GM21515 (cell line): ENCODE measurements around the gene IRX4.

Experiments
- ATAC-seq: cut with Tn5 transposase; IDR thresholded peaks from one replicate; pipeline ENCODE4 v1.9.1; 2021; ENCODE audit not compliant: unreplicated experiment

IRX4 gene

DNA sequence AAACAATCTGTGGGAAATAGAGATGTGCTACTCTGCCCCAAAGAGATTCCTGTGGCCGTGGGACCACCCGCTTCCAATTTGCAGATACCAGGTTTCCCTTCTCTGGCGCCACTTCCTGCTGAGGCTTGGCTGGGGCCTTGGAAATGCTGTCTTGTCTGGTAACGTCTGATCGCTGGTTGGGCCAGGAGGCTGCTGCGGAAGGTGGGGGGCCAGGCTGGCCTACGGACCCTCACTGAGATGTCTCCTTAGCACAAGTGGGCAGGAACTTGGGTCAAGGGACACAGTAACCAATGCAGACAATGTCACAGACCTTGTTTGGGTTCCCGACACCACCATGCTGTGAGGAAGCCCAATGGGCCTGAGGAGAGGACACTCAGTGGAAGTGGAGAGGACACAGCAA is 31.7 kb upstream of the IRX4 start:
- no peak for ATAC-seq

DNA sequence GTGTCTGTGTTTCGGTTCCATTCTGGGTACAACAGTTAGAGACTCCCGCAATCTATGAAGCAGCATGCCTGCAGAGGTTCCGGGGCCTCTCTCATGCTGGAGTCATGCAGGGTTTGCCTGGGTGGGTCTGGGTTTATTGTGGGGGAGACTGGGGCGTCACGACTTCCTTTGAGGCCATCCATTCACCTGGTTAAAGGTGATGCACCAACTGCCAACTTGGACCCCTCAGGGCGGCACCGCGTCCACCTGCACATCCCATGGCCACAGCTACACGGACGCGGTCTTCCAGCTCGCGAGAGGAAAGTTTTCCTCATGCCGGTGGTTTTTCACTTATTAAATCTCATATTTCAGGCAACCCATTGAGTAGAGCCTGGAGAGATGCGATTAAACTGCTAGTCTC is 30.9 kb upstream of the IRX4 start:
- ATAC-seq, result no peak

DNA sequence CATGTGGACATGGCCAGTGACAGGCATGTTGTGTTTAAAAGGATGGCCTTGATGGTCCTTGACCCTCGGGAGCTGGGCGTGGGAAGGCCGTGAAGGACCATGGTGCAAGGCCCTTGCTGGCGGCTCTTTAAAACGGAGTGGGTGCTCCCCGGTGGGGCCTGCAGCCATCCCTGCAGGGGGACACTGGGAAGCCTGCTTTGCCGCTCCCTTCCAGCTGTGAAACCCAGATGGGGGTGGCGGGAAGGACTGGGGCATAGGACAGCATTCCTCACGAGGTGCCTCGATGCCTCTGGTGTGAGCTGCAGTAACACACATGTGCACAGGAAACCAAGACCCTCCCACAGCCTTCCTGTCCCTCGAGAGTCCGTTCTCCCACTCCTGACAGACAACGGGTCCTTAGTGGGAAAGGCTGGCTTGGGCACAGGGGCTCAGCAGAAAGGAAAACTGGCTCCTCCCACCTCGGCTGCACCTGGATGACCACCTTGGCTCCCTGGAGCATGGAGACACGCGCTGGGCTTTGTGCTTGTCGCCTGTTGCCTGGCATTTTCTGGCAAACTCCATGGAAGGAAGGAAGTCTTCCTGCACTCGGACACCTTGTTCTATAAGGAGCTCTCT is 30.3 kb upstream of the IRX4 start:
- ATAC-seq, result no peak

DNA sequence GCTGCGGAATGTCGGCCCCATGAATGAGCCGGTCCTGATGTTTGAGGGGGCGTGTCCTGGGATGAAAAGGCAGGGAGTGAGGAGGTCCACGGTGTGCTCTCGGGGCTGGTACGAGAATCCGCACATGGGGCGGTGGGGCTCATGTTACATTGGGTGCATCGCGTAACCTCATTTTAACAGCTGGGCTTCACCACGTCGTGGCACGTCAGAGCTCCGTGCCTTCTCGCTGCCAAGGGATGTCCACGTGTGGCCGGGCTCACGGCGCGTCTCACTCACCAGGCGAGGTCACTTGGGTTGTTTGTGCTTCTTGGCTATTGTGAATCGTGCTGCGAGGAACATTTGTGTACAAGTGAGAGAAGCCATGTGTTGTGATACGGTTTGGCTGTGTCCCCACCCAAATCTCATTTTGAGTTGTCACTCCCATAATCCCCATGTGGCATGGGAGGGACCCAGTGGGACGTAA is 29.1 kb upstream of the IRX4 start:
- no peak for ATAC-seq

- no peak for ATAC-seq
These were observed 28.4 kb upstream of the IRX4 start for GRCh38 chr5:1910861-1911772.

DNA sequence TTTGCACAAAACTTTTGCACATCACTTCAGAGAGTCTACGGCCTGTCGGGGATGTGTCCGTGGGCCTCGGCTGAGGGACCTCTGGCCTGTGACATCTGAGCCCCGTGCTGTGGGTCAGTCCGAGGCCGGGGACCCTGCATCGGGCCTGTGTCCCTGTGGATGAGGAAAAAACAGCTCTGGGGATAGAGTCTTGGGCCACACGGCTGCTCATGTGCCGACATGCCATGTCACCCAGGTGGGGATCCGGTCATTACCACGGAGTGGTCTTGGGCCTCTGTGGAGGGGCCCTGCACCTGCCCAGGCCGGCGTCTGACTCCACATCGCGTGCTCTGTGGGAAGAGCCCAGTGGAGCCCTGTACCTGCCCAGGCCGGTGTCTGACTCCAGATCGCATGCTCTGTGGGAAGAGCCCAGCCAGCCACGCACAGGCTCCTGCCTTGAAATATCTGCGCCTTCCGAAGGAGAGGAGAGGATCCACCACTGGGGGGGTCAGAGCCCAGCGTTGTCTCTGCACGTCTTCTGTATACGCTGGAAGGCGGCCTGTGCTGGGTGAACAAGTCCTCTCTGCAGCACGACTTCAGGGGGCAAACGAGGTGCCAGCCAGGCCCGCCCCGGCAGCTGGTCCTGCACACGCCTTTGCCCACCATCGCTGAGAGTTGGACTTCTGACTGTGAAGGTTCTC is 27.5 kb upstream of the IRX4 start:
- no peak for ATAC-seq

DNA sequence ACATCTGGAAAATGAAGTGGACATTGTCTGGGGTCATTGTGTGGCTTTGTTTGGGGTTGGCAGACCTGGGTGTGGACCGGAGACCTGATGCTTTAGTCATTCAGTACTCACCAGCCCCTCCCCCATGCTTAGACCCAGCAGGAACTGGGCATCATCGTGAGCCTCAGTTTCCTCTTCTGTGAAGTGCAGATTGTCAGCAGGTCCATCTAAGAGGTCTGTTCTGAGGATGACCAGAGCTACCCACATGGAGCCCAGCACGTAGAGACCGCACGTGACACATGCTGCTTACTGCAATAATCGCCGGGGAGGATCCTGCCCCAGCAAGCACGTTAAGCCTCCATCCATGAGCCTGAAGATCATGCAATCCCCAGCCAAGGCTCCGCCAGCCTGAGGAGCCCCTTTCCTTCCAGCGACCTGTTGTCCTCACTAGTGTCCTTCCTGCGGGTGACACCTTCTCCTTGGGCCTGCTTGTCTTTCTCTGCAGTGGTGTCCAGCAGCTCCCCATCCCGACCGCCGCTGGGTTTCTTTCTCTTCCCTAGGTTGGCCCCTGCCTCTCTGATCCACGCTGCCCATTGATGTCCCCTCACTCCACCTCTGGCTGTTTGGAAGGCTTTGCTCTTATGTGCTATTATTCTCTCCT is 26.7 kb upstream of the IRX4 start:
- no peak for ATAC-seq

DNA sequence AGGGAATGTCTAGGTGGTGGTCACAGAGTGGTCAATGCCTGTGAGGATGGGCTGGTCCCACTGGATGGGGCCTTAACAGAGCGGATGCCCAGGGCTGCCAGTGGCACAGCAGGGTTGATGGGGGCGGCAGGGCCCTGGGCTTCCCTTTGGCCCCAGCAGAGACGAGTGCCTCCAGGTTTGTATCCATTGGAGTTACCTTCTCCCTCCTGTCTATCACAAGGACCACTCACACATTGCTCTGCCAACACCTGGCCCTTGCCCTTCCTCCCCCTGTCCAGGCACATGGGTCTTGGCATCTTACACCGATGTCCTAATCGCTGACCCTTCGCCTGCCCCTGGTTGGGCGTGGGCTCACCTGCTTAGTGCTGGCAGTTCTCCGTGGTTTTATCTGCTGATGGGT is 26.2 kb upstream of the IRX4 start:
- ATAC-seq, result no peak

GRCh38 chr5:1907616-1908015 is 24.9 kb upstream of the IRX4 start:
- ATAC-seq, result no peak

DNA sequence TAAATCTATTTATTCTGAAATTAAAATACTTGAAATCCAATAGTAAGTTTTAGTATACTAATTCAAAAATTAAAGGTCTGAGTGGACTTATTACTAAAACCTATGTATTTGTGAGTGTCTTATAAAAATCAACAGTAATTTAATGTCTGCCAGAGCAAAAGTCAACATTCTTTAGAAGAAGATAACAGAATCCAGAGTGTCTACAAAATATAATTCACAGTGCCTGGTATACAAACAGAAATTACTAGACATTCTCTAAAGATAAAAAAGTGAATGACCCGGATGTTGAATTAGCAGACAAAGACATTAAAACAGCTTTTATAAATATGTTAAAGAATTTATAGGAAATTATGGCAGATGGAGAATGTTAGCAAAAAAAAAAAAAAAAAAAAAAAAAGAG is 22.4 kb upstream of the IRX4 start:
- ATAC-seq, result no peak

DNA sequence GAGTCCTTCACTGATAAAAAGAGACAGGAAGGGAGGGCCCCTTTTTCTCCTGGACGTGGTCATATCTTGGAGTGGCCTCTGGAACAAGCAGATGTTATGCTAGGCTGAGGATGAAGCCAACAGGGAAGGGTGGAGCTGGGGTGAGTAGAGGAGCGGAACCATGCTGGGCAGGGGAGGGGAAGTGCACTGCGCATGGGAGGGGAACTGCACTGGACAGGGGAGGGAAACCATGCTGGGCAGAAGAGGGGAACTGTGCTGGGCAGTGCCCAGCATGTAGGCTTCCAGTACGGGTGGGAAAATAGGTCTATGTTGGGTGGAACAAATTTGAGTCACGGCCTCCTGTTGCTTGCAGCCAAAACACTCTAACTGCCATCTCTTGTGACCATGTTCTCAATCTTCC is 19.3 kb upstream of the IRX4 start:
- ATAC-seq, result no peak

- ATAC-seq, result no peak
These were observed 18.3 kb upstream of the IRX4 start for GRCh38 chr5:1901061-1901460.

DNA sequence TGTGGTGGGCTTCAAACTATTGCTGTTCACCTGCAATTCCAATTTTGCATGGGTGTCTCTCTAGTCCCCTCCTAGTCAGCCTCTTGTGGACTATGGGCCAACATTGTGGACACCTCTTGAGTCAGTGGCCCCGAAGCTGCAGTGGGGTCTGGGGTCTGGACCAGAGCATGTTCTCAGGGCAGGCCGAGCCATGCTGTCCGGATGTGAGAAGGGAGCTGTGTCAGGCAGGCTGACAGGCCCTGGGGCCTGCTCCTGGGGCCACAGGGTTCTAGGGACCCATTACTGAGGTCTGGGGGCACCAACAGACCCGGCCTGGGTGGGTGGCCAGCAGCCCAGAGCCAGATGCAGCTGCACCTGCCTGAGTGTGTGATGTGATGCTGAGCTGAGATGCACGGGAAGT is 16.5 kb upstream of the IRX4 start:
- no peak for ATAC-seq

DNA sequence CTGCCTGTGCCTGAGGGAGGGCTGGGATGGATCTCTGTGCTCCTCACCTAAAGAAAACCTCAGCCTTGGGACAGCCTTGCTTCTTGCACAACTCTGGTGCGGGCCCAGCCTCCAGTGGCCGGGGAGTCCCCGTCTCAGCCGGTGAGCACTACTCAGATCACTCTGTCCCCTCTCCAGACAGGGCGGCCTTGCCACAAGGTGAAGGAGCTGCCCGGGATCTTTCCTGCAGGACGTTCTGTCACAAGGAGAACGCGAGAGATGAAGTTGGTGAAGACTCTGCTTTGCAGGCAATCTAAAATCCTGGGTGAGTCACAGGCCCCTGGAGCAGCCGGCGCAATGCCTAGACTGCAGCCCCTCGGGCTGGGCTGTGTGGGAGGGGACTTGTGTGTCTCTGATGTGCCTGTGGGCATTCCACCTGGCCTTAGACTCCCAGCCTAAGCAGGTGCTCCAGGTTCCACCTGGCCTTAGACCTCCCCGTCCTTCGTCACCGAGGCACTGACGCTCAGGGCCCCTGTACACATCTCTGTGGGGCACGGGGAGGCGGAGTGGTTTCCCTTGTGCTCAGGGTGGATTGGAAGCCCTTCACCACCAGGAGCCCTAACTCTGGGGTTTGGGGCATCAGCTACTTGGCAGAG is 15.2 kb upstream of the IRX4 start:
- no peak for ATAC-seq

DNA sequence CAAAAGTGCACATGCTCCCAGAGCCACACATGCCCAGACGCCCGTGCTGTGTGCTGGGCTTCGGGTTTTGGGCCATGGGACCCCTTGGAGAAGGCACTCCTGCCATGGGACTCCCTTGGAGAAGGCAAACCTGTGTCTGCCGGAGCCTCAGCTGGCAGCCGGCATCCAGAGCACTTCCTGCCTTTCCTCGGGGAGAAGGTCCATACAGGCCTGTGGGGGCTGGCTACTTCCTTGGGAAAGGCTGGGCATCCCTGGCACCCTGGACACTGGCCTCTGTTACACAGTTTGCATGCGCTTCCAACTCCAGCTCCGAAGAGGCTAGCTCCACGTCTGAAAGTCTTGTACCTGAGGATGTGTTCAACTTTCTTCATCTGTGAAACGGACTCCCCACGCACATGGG is 14.7 kb upstream of the IRX4 start:
- ATAC-seq, result no peak

DNA sequence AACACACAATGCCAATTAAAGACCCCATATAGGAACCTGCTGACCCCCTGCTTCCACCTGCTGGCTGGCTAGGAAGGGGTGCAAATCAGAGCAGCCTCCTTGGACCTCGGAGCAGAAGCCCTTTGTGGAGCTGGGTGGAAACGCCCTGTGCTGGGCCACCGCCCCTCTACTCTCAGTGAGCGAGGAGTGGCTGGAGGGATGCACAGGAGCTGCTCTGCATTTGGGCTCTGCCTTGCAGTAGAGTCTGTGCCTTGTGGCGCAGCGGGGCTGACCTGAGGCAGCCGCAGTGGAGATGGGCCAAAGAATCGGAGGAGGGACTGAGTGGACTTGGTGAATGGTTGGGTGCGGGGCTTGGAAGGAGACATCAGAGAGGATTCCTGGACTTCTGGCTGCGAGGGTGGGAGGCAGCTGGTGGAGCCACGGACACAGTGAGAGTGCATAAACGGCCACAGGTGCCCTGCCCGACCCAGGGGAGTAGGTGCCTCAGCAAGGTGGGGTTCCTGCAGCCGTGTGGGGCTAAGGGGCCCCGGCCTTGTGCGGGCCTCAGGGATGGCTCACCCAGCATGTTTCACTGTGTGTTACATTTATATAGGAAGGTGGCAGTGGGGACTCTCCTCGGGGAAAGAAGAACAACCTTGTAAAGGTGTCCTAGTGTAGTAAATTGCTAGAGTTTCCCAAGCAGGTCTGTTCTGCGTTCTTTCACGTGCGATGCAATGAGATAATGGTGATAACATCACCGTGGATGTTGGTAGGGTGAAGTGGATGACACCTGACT is 14.1 kb upstream of the IRX4 start:
- no peak for ATAC-seq

- ATAC-seq, result no peak
These were observed 13.2 kb upstream of the IRX4 start for GRCh38 chr5:1895739-1896420.

DNA sequence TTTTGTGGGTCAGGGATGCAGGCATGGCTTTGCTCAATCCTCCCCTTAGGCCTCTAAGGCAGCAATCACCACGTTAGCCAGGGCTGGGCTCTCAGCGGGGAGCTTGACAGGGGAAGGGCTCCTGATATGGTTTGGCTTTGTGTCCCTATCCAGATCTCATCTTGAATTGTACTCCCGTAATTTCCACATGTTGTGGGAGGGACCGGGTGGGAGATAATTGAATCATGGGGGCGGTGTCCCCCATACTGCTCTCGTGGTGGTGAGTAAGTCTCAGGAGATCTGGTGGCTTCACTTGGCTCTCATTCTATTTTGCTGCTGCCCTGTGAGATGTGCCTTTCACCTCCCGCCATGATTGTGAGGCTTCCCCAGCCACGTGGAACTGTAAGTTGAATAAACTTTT is 11.5 kb upstream of the IRX4 start:
- no peak for ATAC-seq

- ATAC-seq, result no peak
These were observed 11.0 kb upstream of the IRX4 start for GRCh38 chr5:1893754-1894153.
